HS-5 (cell line): ENCODE measurements around the gene ASPM.
"Not testable (repeated sequence)": the region's sequence is repeated elsewhere in the genome, so short reads cannot be mapped to it uniquely, and the experiment has no call there.

Experiments
- DNase-seq: peaks from one replicate; pipeline ENCODE4 v3.0.0-alpha.2; 2012; ENCODE audit warnings: low read depth

Gene ASPM

DNA sequence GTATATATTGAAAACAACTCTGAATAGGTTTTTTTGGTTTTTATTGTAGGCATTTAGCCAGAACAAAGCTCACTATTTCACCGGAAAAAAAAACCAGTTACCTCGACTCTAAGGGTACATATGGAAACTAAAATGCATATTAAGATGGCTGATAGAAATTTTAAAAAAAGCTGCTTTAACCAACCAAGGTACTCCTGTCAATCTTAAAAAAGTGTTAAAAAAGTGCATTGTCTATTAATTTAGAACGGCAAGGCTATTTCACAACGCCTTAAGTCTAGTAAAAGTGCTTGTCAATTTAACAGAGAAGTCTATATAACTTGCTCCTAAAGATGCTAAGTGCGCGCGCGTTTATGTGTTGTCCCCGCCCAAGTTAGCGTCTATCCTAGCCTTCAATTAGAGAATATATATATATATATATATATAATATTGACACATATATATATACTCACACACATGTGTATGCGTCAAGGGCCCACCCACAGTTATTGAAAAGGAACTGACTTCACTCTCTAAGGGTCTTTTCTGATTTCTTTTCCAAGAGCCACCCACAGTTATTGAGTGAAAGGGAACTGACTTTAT is 934 bp downstream of the ASPM start:
- no peak for DNase-seq

DNA sequence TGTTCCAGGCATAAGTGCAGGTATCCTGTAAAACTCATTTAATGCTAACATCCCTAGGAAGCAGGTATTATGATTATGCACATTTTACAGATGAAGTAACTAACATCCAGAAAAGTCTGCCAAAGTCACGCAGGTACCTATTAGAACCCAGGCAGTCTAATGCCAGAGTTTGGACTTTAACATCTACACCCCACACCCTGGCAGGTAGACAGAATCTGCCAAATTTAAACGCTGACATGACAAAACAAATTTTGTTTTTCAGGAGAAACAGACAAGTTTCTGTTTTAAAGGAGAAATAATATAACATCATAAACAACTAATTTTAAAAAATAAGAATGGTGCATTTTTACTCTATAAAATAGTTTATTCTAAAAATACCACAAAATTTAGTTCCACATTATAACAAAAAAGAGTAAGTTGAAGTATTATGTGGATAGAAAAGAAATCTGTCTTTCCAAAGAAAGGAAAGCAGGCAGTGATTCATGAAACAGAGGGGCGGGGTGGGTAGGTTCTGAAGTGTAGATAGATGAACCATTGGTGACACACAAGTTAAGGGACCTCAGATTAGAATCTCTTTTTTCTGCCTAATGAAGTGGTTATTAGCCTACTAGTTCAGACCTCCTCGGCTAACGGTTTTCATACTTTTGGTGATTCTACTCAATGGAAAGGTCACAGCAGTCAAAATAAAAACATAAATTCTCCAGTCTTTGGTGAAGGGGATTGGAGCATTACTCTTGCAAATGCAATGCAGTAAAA is 1.7 kb downstream of the ASPM start:
- no peak for DNase-seq

DNA sequence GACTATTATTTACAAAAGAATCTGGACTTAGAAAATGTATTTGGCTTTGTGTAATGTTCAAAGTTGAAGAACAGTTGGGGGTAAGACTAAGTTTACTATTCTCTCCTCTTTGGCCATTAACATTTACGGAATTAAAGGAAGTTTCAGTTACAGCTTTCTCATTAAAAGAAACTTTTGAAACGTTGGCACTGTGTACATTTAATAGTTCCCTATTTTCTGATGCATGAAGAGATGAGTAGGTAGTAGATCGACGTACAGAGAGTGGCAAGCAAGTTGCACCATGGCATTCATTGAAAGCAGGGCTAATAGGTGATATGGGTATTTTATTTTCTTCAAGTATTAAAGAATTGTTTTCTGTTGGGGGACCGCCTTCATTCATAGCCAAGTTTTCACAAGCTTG is 3.2 kb downstream of the ASPM start:
- no peak for DNase-seq

DNA sequence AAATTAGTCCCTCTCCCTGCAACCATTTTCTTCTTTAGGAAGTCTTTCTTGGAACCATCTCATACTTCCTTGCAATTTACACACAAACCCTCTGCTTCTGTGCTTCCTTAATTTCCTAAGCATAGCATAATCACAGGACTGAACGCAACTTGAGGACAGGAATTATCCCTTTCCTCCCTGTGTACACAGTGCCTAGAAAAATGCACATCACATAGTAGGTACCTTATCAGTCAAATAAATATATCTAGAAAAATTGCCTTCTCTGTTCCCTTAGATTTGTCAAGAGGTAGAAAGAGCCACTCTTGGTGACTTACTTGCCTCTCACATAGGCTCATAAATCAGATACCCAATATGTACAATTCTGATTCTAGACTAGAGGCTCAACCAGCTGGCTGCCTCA is 4.9 kb downstream of the ASPM start:
- no peak for DNase-seq

DNA sequence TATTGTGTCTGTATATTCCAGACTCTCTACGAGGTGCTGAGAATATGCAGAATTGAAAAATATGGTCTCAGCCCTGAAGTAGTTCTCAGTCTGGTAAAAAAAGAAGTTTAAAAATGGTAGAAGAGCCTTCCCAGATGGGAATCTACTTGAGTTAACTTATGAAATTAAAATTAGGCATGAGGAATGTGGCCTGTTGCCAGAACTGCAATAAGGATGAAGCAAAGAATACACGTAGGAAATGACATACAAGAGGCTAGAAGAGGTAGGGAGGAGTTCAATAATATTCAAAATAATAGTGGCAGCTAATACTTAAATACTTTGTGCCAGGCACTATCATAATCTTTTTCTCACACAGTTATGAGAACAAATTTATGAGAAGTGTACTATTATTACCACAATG is 6.3 kb downstream of the ASPM start:
- no peak for DNase-seq

DNA sequence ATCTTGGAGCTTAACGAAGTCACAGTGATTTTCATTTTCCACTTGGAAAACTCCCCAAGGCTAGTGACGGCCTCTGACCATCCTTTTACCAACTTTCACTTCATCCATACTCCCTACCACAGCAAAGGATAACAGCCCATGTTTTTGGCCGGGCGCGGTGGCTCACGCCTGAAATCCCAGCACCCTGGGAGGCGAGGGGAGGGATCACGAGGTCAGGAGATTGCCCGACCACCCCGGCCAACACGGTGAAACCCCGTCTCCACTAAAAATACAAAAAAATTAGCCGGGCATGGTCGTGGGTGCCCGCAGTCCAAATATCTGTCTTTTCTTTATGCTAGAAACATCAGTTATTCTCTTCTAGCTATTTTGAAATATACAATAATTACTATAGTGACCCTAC is 7.3 kb downstream of the ASPM start:
- no peak for DNase-seq

DNA sequence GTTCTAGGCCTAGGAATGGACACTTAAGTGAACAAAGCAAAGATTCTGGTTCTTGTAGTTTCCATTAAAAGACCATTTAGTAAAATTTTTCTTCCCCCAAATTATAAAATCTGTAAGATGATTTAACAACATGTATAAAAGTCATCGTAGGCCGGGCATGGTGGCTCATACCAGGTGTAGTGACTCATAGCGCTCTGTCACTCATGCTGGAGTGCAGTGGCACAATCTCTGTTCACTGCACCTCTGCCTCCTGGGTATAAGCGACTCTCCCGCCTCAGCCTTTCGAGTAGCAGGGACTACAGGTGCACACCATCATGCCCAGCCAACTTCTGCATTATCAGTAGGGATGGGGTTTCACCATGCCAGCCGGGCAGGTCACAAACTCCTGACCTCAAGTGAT is 9.1 kb downstream of the ASPM start:
- DNase-seq: no peak

DNA sequence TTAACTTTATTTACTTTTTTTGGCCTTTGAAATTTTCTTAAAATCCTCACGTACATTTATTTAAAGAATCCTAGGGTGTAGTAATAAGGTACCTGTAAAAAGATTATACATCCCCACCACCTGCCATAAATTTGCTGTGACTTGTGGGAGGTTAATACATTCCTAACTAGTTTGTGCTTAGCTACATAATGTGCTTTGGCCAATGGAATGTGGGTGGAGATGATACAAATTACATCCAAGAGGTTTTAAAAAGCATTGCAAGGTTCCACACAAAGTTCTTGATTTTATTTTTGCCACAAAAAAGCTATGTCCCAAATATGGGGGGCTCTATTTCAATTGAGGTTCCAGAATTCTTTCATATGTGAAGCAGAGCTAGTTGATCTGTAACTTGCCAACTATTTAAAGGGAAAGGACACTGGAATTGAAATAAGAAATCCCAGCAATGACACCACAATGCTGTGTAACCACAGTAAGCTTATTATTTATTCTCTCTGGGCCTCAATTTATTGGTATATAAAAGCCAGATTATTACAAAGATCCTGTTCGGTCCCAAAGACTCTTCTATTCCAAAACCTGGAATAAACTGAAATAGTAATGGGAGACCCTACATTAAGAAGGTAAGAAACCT is 15.7 kb downstream of the ASPM start:
- no peak for DNase-seq

DNA sequence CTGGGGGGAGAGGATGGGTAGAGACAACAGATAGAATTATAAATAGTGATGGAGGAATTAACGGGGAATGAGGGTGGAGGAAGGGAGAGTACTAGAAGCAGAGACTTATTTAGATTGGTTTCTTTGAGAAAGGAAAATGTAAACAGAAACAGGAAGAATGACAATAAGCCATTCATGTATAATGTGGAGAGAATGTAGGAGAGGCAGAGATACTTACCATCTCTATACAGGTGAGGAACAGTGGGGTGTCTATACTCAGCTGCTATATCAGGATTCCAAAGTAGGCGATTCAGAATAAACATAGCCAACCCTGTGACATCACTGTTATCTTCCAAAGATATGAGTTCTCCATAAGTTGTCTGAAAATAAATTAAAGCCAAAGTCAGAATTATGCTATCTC is 16.8 kb downstream of the ASPM start:
- no peak for DNase-seq

DNA sequence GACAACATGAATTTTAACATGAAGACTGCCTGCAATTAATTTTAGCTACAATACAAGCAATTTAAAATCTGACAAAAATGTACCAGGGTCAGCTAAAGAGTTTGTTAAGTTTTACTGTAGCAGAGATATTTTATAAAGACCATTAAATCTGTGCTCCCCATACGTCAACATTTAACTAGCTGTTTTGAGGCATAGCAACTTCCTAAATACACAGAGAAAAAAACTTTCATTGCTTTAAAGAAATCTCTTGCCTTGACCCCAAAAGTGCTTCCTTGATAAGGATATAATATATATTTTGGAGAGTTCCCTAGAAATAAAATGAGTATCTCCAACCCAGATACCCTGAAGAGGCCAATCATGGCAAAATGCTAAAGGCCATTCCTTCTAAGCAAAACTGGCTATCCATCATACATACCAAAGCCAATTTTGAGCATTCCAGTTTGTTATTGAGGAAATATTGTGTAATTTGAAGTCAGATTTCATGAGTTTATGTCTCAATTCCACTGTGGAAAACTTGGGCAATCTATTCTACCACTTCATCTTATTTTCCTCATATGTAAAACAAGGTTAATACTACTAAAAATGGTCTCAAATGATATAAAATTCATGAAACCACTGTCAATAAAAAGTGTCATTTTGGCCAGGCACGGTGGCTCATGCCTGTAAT is 19.1 kb downstream of the ASPM start:
- DNase-seq: no peak

DNA sequence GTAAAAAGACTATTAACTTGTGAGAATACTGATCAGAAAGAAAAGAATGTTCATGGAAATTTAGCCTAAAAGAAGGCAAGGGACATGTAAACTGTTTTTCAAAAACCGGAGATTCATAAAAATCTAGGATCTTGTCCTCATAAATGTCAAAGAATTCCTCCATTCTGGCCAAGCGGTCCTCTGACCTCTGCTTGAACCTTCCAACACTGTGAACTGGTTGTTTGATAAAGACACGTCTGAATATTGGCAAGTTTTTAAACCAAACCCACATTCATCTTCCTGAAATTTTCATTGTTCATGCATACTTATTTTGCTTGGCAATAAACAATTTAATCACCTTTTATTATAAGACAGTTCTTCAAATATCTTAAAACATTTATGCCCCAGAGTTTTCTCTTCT is 19.8 kb downstream of the ASPM start:
- no peak for DNase-seq

DNA sequence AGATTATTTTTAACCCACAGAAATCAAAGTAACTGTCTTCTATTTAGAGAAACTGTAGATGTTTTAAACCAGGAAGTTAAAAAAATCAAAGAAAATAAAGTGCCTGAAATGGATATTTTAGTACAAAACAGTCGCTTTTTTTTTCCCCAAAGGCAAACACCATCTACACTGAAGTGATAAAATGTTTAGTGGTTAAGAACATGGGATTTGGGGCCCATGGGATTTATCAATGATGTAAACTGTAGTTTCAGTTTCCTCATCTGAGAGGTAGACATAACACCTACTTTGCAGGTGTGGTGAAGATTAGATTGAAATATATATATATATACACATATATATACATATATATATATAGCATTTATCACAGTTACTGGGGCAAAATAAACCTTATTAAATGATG is 22.1 kb downstream of the ASPM start:
- DNase-seq: no peak

DNA sequence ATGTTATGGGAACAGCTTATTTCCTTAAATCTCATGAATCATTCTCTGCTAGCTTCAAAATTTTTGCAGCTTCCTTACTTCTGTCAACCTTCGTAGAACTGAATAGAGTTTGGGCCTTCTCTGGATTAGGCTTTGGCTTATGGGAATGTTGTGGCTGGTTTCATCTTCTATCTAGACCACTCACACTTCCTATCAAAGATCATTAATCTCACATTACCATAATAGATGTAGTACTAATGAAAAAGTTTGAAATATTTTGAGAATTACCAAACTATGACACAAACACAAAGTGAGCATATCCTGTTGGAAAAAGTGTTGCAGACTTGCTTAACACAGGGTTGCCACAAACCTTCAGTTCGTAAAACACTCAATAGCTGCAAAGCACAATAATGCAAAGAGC is 30.3 kb downstream of the ASPM start:
- DNase-seq: no peak

DNA sequence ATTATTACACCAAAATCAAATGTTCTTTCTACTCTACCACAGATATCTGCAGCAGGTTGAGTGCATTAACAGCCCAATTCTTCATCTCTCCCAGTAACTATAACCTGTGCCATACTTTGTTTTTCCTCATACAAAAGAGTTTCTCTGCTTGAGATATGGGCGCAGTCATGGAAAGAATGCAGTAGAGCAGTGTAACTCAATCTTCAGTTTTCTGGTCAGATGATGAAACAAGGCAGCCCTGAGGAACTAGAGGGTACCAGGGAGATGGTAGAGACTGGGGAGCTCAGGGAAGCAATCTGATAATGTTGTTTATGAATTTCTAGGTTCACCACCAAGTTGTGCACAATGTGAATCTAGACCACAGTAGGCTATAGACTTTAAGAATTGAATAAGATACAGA is 39.6 kb downstream of the ASPM start:
- DNase-seq: no peak

DNA sequence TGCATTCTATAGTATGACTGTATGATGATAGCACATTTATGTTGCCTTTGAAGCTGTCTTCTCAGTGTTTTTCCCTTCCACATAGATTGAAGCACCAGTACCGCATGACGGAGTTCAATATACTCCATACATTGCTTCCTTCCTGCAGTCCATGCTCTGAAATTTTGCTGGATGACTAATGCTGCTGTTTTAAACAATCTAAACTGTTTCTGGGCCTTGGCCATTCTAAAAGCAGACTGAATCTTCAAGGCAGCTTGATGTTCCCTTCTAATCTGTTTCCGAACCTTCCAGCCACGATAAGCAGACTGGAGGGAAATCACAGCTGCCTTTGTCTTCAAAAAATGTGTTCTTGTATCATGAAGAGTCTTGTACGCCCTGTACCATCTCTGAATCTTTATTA is 43.2 kb downstream of the ASPM start:
- no peak for DNase-seq

DNA sequence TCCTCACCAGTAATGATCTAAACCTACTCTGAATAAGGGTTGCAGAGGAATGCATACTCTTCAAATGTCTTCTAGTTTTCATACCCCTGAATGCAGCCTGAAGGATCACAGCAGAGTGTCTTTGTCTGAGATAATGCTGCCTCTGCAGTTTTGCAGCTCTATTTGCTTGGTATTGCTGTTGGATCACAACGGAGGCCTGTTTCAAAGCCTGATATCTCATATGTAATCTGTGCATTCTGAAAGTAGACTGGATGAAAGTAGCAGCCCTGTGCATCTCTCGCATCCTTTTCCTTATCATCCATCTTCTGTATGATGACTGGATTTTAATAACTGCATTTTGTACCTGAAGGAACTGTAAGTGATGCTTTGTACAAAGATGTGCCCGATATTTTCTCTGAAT is 44.5 kb downstream of the ASPM start:
- DNase-seq: no peak

DNA sequence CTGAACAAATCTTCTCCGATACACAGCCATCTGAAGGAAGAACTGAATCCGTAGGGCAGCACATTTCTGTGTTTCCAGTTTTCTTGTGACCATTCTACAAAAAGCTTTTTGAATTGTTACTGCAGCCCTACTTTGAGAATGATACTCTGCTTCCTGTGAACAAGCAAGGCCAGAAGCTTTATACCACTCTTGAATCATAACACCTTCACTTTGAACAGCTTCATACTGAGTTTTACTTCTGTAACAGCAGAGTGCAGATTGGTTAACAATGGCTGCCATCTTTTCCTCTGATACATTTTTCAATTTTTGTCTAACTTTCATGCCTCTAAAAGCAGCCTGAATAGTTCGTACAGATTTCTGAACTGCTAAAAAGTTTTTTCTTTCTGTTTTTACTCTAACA is 45.8 kb downstream of the ASPM start:
- DNase-seq: no peak

DNA sequence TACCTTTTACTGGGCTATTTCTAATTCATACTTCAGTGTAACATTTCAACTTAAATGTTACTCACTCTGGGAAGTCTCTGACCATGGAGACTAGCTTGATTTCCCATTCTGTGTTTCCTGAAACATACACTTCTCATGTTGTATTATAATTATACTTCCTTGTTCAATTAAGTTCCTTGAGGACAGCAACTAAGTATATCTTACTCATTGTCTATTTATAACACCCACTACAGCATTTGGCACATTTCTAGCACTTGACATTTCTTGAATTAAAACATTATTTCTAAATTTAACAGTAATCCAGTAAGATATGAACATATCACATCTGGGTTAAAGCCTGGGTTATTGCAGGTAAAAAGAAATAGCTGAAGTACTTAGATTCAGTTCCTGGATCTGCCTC is 47.0 kb downstream of the ASPM start:
- no peak for DNase-seq

DNA sequence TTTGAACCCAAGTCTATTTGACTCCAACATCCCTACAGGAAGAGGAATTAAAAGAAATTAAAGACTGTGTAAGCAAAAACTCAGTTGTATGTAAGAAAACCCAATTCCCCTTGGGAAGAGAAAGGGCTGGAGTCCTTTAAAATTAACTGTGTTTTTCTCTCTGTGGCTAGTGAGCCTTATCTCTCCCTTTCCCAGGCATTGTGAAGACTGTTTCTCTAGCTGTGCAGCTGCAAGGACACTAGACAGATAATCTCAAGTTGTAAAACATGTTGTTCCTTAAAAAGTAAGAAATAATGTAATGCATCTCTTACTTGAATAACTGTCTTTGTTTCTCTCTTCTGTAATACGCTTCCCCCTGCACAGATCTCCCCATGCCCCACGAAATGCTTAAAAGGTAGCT is 49.5 kb downstream of the ASPM start:
- not testable (repeated sequence) for DNase-seq

DNA sequence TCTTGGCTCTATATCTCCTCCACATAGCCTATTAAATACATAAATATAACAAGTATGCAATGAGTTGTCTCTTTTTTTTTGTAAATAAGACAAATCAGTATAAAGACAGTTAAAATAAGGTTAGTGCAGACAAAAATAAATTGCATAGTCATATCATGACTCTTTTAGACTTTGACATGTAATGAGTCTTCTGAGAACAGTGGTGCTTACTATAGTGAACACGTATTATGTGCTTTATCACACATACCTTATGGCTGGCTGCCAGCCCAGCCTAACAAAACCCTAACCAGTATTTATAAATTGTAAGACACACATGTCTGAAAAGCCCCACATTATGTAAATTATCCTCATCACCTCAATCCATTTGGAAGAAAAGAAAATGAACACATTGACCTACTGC is 50.3 kb downstream of the ASPM start:
- DNase-seq: no peak

DNA sequence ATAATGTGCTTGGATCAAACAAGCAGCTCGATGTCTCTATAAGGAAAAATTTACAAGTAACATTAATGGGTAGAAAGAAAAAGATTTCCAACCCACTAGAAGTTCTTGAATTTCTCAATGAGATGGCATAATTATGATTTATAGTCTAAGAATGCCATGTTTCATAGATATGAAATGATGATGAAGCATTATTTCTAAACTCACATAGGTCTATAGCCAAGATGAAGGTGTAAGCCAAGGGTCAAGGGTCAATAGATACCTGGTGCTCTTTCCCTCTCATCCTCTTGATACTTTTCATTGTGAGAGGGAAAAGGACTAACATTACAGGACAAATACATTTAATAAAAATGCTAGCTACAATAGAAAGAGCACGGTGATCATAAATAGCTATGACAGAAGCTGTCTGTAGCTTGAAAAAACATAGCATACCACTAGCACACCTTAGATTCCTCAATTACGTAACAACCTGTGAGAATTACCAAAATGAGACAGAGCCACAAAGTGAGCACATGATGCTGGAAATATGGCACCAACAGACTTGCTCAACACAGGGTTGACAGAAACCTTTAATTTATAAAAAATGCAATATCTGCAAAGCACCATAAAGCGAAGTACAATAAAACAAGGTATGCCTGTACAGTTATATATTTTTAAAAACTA is 53.1 kb downstream of the ASPM start:
- DNase-seq: no peak

DNA sequence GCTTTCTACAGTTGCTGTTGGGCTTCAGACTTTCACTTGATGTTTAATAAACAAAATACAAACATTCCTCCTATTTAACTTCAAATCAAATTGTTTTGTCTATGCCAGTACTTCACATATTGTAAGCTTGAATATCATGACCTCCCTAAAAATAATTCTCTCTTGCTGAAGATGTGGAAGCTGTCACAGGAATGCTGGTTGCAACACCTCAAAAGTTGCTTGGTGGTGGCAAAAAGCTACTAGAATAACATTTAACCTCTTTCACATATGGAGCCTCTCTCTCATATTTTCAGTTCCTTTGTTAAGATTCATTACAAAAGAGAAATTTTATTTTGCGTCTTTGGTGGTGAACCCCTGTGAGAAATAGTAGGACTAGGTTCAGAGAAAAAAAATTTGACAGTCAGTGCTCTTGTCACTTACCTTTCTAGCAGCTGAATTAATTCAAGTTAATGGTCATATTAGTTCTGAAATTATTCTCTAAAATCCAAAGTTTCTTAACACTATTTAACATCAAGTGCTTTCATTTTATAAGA is 53.9 kb downstream of the ASPM start:
- no peak for DNase-seq
